HEK293 (cell line): ENCODE results near the gene TBC1D20.

Experiments used
- SETDB1 ChIP-seq: IDR thresholded peaks from one replicate; pipeline ENCODE4 v1.6.1; 2017; ENCODE audit warnings: mild to moderate bottlenecking, low read length, moderate library complexity, mixed read lengths; ENCODE audit not compliant: insufficient read length
- SP2 ChIP-seq: fragments of 450-650 bp; formaldehyde crosslinking; IDR thresholded peaks from 2 replicates; pipeline ENCODE4 v1.5.1; 2016; ENCODE audit warnings: missing biosample characterization, missing genetic modification characterization
- TCF7L2 ChIP-seq: IDR thresholded peaks from 2 replicates; pipeline ENCODE4 v1.6.1; 2011; ENCODE audit warnings: low read depth, mild to moderate bottlenecking, inconsistent platforms, low read length, moderate library complexity, borderline replicate concordance
- ZBTB8A ChIP-seq: fragments of 450-650 bp; formaldehyde crosslinking; IDR thresholded peaks from 2 replicates; pipeline ENCODE4 v1.5.1; 2016; ENCODE audit warnings: missing biosample characterization, missing genetic modification characterization
- ZNF132 ChIP-seq: fragments of 450-650 bp; formaldehyde crosslinking; IDR thresholded peaks from 2 replicates; pipeline ENCODE4 v1.5.1; 2017; ENCODE audit warnings: missing biosample characterization, missing genetic modification characterization, borderline replicate concordance
- ZNF174 ChIP-seq: fragments of 450-650 bp; formaldehyde crosslinking; IDR thresholded peaks from 2 replicates; pipeline ENCODE4 v1.5.0; 2017; ENCODE audit warnings: missing biosample characterization, mild to moderate bottlenecking, missing genetic modification characterization
- ZNF335 ChIP-seq: fragments of 450-650 bp; formaldehyde crosslinking; conservative IDR thresholded peaks from 2 replicates; pipeline ENCODE4 v1.5.1; 2016; ENCODE audit warnings: missing biosample characterization, missing genetic modification characterization
- ZNF768 ChIP-seq: fragments of 450-650 bp; formaldehyde crosslinking; IDR thresholded peaks from 2 replicates; pipeline ENCODE4 v1.5.1; 2018; ENCODE audit warnings: missing biosample characterization, mild to moderate bottlenecking, missing genetic modification characterization
- ZNF777 ChIP-seq: fragments of 450-650 bp; formaldehyde crosslinking; IDR thresholded peaks from 2 replicates; pipeline ENCODE4 v1.5.1; 2017; ENCODE audit warnings: missing biosample characterization, missing genetic modification characterization, borderline replicate concordance
- TF ChIP-seq, protein P1 (sequence below): fragments of 450-650 bp; formaldehyde crosslinking; IDR thresholded peaks from 2 replicates; pipeline ENCODE4 v1.5.1; 2016; ENCODE audit warnings: missing biosample characterization, missing genetic modification characterization

DNA sequence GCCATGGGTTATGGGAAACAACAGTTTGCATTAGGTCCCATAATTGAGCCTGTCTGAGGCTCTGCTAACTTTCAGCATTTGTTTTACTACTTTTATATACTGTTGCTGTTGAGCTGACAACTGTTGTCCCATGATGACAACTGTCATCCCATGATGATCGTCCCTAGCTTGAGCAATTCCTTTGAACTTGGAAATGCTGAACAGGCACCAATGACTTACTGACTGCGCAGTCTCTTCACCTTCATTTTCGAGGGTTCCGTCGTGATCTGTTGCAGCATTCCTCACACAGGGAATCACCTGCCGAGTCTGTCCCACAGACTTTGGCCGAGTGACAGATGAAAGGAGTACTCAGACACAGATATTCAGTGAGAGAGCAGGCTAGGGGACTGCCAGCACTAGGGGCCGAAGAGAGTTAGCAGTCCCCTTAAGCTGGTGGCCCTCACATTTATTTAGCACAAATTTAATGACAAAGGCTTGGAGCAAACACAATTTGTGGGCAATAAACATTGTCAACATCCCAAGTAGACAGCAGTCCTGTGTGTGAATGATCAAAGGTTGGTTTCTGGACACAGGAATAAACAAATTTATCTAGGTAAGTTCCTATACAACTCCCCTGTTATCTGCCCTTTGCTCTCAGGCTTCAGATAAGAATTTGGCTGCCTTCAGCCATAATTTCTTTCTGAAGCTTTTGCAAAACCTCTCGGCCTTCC, 10.0 kb upstream of the TBC1D20 start:
- no peak for TF ChIP-seq ZNF174 (tag by site-specific recombination)
- no peak for TF ChIP-seq ZNF132 (tag by site-specific recombination)
- TF ChIP-seq, protein P1, sequence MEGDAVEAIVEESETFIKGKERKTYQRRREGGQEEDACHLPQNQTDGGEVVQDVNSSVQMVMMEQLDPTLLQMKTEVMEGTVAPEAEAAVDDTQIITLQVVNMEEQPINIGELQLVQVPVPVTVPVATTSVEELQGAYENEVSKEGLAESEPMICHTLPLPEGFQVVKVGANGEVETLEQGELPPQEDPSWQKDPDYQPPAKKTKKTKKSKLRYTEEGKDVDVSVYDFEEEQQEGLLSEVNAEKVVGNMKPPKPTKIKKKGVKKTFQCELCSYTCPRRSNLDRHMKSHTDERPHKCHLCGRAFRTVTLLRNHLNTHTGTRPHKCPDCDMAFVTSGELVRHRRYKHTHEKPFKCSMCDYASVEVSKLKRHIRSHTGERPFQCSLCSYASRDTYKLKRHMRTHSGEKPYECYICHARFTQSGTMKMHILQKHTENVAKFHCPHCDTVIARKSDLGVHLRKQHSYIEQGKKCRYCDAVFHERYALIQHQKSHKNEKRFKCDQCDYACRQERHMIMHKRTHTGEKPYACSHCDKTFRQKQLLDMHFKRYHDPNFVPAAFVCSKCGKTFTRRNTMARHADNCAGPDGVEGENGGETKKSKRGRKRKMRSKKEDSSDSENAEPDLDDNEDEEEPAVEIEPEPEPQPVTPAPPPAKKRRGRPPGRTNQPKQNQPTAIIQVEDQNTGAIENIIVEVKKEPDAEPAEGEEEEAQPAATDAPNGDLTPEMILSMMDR (tag by site-specific recombination) = no peak
- TF ChIP-seq SP2 (tag by site-specific recombination) = no peak
- TF ChIP-seq ZBTB8A (tag by site-specific recombination) = no peak
- TF ChIP-seq TCF7L2 = no peak
- no peak for TF ChIP-seq ZNF768 (tag by site-specific recombination)
- TF ChIP-seq ZNF777 (tag by site-specific recombination) = no peak
- peak; percentile 16 for TF ChIP-seq SETDB1
- TF ChIP-seq ZNF335 (tag by site-specific recombination) = no peak
